ENCODE results near the gene MRPS23.
"Not testable (repeated sequence)": the region's sequence is repeated elsewhere in the genome, so short reads cannot be mapped to it uniquely, and the experiment has no call there.

The MRPS23 gene

DNA sequence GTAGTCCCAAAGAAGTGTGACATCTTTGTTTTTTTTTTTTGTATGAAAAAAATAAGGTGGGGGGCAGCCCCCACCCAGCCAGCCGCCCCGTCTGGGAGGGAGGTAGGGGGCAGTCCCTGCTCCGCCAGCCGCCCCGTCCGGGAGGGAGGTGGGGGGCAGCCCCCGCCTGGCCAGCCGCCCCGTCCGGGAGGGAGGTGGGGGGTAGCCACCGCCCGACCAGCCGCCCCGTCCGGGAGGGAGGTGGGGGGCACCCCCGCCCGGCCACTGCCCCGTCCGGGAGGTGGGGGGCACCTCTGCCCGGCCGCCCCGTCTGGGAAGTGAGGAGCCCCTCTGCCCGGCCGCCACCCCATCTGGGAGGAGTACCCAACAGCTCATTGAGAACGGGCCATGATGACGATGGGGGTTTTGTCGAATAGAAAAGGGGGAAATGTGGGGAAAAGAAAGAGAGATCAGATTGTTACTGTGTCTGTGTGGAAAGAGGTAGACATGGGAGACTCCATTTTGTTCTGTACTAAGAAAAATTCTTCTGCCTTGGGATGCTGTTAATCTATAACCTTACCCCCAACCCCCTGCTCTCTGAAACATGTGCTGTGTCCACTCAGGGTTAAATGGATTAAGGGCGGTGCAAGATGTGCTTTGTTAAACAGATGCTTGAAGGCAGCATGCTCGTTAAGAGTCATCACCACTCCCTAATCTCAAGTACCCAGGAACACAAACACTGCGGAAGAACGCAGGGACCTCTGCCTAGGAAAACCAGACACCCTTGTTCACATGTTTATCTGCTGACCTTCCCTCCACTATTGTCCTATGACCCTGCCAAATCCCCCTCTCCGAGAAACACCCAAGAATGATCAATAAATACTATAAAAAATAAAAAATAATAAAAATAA is 3.5 kb downstream of the MRPS23 start:
- not testable (repeated sequence) for H3K4me1 ChIP-seq (ENCODE audit: control insufficient read depth, insufficient read depth, low read length); H3K9me3 ChIP-seq (ENCODE audit: control insufficient read depth, insufficient read depth, low read depth, low read length); H3K4me3 ChIP-seq (ENCODE audit: low read depth, low read length); H3K27ac ChIP-seq (ENCODE audit: extremely low read depth, low read depth, low read length)
- ChIA-PET CTCF (interaction anchor here (0.9 to 2.7 kb wide), 2 partner anchors 13 to 149 kb away, joined by 4 to 21 read pairs; no protein-coding TSS in a partner anchor), POLR2A (interaction anchor here (1.8 kb wide), 1 partner anchor 161 kb away, joined by 4 read pairs; the partner anchor contains the start of gene SRSF1)
- peak; percentile 77 for TF ChIP-seq PRDM10 (tag by site-specific recombination; IDR thresholded peaks at IDR 0.05)
- 0 out of 2 replicates have a peak, but pooled peaks have one; percentile 37 for TF ChIP-seq KLF17 (tag by site-specific recombination; IDR thresholded peaks at IDR 0.05)
- peak; percentile 71 for TF ChIP-seq KLF1 (tag by site-specific recombination; IDR thresholded peaks at IDR 0.05)
- peak; percentile 58; the same call in 1 of the 2 replicates for TF ChIP-seq WT1 (tag by site-specific recombination; IDR thresholded peaks at IDR 0.05)
- H3K36me3 ChIP-seq (ENCODE audit: control insufficient read depth in 2 of 2, insufficient read depth in 1 of 2, low read length in 2 of 2) = peaks cover 44 to 46% of the 10 kb centered on the region in 2 experiments

- CTCF ChIA-PET = interaction anchor here (0.8 to 1.9 kb wide), 2 partner anchors 9 to 245 kb away, joined by 4 to 11 read pairs; no protein-coding TSS in a partner anchor
- TF ChIP-seq ZNF239 (tag by site-specific recombination; IDR thresholded peaks at IDR 0.05) (0 out of 2 replicates have a peak, but pooled peaks have one; percentile 22), ZNF529 (tag by site-specific recombination; IDR thresholded peaks at IDR 0.05; ENCODE audit: insufficient replicate concordance) (no peak), BCL11A (tag by site-specific recombination; IDR thresholded peaks at IDR 0.05; ENCODE audit: low read depth) (no peak), ZSCAN16 (tag by site-specific recombination; IDR thresholded peaks at IDR 0.05) (no peak)
- TF ChIP-seq, protein P1, sequence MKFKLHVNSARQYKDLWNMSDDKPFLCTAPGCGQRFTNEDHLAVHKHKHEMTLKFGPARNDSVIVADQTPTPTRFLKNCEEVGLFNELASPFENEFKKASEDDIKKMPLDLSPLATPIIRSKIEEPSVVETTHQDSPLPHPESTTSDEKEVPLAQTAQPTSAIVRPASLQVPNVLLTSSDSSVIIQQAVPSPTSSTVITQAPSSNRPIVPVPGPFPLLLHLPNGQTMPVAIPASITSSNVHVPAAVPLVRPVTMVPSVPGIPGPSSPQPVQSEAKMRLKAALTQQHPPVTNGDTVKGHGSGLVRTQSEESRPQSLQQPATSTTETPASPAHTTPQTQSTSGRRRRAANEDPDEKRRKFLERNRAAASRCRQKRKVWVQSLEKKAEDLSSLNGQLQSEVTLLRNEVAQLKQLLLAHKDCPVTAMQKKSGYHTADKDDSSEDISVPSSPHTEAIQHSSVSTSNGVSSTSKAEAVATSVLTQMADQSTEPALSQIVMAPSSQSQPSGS (tag by site-specific recombination; IDR thresholded peaks at IDR 0.05; ENCODE audit: low read depth) = no peak
- POLR2A ChIA-PET = interaction anchor here (0.7 kb wide), 1 partner anchor 108 kb away, joined by 3 read pairs; no protein-coding TSS in a partner anchor
- Histone ChIP-seq H3K36me3 (ENCODE audit: control insufficient read depth in 2 of 2, insufficient read depth in 1 of 2, low read length in 2 of 2) (peaks cover 65 to 70% of the 10 kb centered on the region in 2 experiments), H3K4me1 (ENCODE audit: control insufficient read depth, insufficient read depth, low read length) (no peaks in the 10 kb centered on the region), H3K9me3 (ENCODE audit: control insufficient read depth, insufficient read depth, low read depth, low read length) (no peaks in the 10 kb centered on the region), H3K4me3 (ENCODE audit: low read depth, low read length) (no peak overlapping the region), H3K27ac (ENCODE audit: extremely low read depth, low read depth, low read length) (no peak overlapping the region)
These were observed 7.6 kb downstream of the MRPS23 start for GRCh38 chr17:57842280-57842679.

GRCh38 chr17:57839571-57839923 is 10.3 kb downstream of the MRPS23 start:
- Histone ChIP-seq H3K9me3 (ENCODE audit: control insufficient read depth, insufficient read depth, low read depth, low read length) (no peaks in the 10 kb centered on the region), H3K4me1 (ENCODE audit: control insufficient read depth, insufficient read depth, low read length) (no peaks in the 10 kb centered on the region), H3K27ac (ENCODE audit: extremely low read depth, low read depth, low read length) (no peak overlapping the region), H3K4me3 (ENCODE audit: low read depth, low read length) (no peak overlapping the region), H3K36me3 (ENCODE audit: control insufficient read depth in 2 of 2, insufficient read depth in 1 of 2, low read length in 2 of 2) (peaks cover 57 to 61% of the 10 kb centered on the region in 2 experiments)
- TF ChIP-seq ZNF112 (tag by site-specific recombination; IDR thresholded peaks at IDR 0.05) = no peak
- TF ChIP-seq KLF1 (tag by site-specific recombination; IDR thresholded peaks at IDR 0.05) = no peak
- TF ChIP-seq ZNF184 (tag by site-specific recombination; IDR thresholded peaks at IDR 0.05) = no peak
- no peak for TF ChIP-seq ZNF510 (tag by site-specific recombination; IDR thresholded peaks at IDR 0.05; ENCODE audit: insufficient replicate concordance)
- TF ChIP-seq ZNF24 (tag by site-specific recombination; IDR thresholded peaks at IDR 0.05) = no peak
- TF ChIP-seq ZNF169 (tag by site-specific recombination; IDR thresholded peaks at IDR 0.05) = no peak
- no peak for TF ChIP-seq PRDM4 (tag by site-specific recombination; IDR thresholded peaks at IDR 0.05)
- TF ChIP-seq ZBTB6 (tag by site-specific recombination; IDR thresholded peaks at IDR 0.05) = no peak
- TF ChIP-seq HOXD13 (CRISPR knock-in tag; IDR thresholded peaks at IDR 0.05; ENCODE audit: borderline replicate concordance) = no peak
- CTCF ChIA-PET = interaction anchor here (0.6 to 1.0 kb wide), 2 partner anchors 34 to 160 kb away, joined by 3 read pairs; no protein-coding TSS in a partner anchor
- POLR2A ChIA-PET = interaction anchor here (1.8 kb wide), 1 partner anchor 10 kb away, joined by 9 read pairs; the partner anchor contains the start of gene MRPS23
